HCT116 (cell line): Measurements from ENCODE around the gene WNK4. TPM values are rescaled to one million over a fixed set of nuclear protein-coding genes. Genes with fewer than 3 reads are reported as not detected.

Experiments used
- ATAC-seq: fragments of 200-7000 bp; cut with Tn5 transposase; 2 replicates; pipeline ENCODE4 v1.9.1; 2020; ENCODE audit warnings: mild to moderate bottlenecking, moderate library complexity
- BruUV-seq: library from RNA; stranded (reverse); fragments of 400-500 nt; replicated peaks from 2 replicates; lab custom pipeline; 2021; lab: Mats Ljungman, UMichigan
- CTCF ChIA-PET: fragments of 300-600 bp; sonication (Branson Sonifier 250); formaldehyde crosslinking; loops from one replicate; lab custom pipeline; 2021; ENCODE audit warnings: antibody characterized with exemption; lab: Charles Lee
- POLR2A ChIA-PET: fragments of 300-600, 350-600 bp; sonication (Branson Sonifier 250); formaldehyde crosslinking; loops from one replicate; lab custom pipeline; 2021; ENCODE audit warnings: antibody characterized with exemption; lab: Charles Lee
- RAD21 ChIA-PET, 2 experiments: fragments of 300-600 bp; sonication (Branson Sonifier 250); formaldehyde crosslinking; loops; one replicate each; lab custom pipeline; 2023; ENCODE audit warnings: low total read pairs in 2 of 2; ENCODE audit not compliant: uncharacterized antibody in 2 of 2, unreplicated experiment in 2 of 2, low non-redundant PET in 1 of 2; lab: Charles Lee
- DNase-seq: peaks from one replicate; pipeline ENCODE4 v3.0.0-alpha.2; 2010; ENCODE audit warnings: low read depth, low spot score
- H2AFZ ChIP-seq: fragments of 200-600 bp; shearing (Covaris generic), sonication (generic); 2 replicates; pipeline ENCODE4 v1.6.1; 2017; ENCODE audit warnings: low read depth, mixed run types, mixed read lengths, antibody characterized with exemption, low read length; ENCODE audit not compliant: poor library complexity, severe bottlenecking
- H3K27ac ChIP-seq: 2 replicates; pipeline ENCODE4 v1.5.1; 2012; ENCODE audit warnings: low read depth, low read length
- H3K27me3 ChIP-seq: fragments of 200-600 bp; sonication (generic); 2 replicates; pipeline ENCODE4 v1.6.1; 2016; ENCODE audit warnings: mixed run types, low read length, mixed read lengths; ENCODE audit not compliant: insufficient read depth
- H3K36me3 ChIP-seq, 2 experiments: fragments of 200-500 bp in 1 of 2; fragments of 200-600 bp in 1 of 2; sonication (Bioruptor generic) in 1 of 2; sonication (generic) in 1 of 2; 2 replicates each; pipeline versions ENCODE4 v1.5.1 to v1.6.1; 2014 to 2016; ENCODE audit warnings: low read length in 2 of 2, inconsistent platforms in 1 of 2, mixed read lengths in 1 of 2, mixed run types in 1 of 2; ENCODE audit not compliant: insufficient read depth in 2 of 2, control insufficient read depth in 1 of 2
- H3K4me1 ChIP-seq, 2 experiments: fragments of 200-600 bp in 1 of 2; sonication (generic) in 1 of 2; 2 replicates each; pipeline versions ENCODE4 v1.5.1 to v1.6.1; 2012 to 2017; ENCODE audit warnings: low read length in 2 of 2, inconsistent platforms in 1 of 2, mild to moderate bottlenecking in 1 of 2, mixed read lengths in 1 of 2, mixed run types in 1 of 2, moderate library complexity in 1 of 2; ENCODE audit not compliant: insufficient read depth in 2 of 2, control insufficient read depth in 1 of 2
- H3K4me2 ChIP-seq: fragments of 200-600 bp; sonication (generic); 2 replicates; pipeline ENCODE4 v1.6.1; 2017; ENCODE audit warnings: mixed run types, low read length, mixed read lengths
- H3K4me3 ChIP-seq, 2 experiments: fragments of 200-600 bp in 1 of 2; sonication (generic) in 1 of 2; replicated peaks in 1 of 2; 2 replicates each; pipeline ENCODE4 v1.5.1; 2011 to 2016; ENCODE audit warnings: low read length in 2 of 2, control low read depth in 1 of 2, low read depth in 1 of 2, mild to moderate bottlenecking in 1 of 2, mixed read lengths in 1 of 2, mixed run types in 1 of 2
- H3K79me2 ChIP-seq: fragments of 200-600 bp; sonication (generic); 2 replicates; pipeline ENCODE4 v1.6.1; 2017; ENCODE audit warnings: mild to moderate bottlenecking, mixed run types, low read length, moderate library complexity, mixed read lengths; ENCODE audit not compliant: insufficient read depth
- H3K9ac ChIP-seq: fragments of 200-600 bp; sonication (generic); 2 replicates; pipeline ENCODE4 v1.6.1; 2016; ENCODE audit warnings: low read length, mixed read lengths
- H3K9me2 ChIP-seq: fragments of 200-600 bp; sonication (generic), shearing (Covaris generic); 2 replicates; pipeline ENCODE4 v1.6.1; 2017; ENCODE audit warnings: mixed run types, mild to moderate bottlenecking, moderate library complexity; ENCODE audit not compliant: insufficient read depth
- H3K9me3 ChIP-seq, 2 experiments: fragments of 200-500 bp in 1 of 2; fragments of 200-600 bp in 1 of 2; sonication (Bioruptor generic) in 1 of 2; sonication (generic) in 1 of 2; 2 replicates each; pipeline ENCODE4 v1.6.1; 2014 to 2017; ENCODE audit warnings: low read length in 2 of 2, mixed read lengths in 2 of 2, inconsistent platforms in 1 of 2, low read depth in 1 of 2, mild to moderate bottlenecking in 1 of 2, mixed run types in 1 of 2, moderate library complexity in 1 of 2; ENCODE audit not compliant: control insufficient read depth in 1 of 2, insufficient read depth in 1 of 2
- H4K20me1 ChIP-seq: fragments of 200-600 bp; sonication (generic), shearing (Covaris generic); 2 replicates; pipeline ENCODE4 v1.6.1; 2017; ENCODE audit warnings: mixed run types, mild to moderate bottlenecking, moderate library complexity; ENCODE audit not compliant: insufficient read depth
- EGR1 ChIP-seq: IDR thresholded peaks from 2 replicates; pipeline ENCODE4 v1.6.1; 2012; ENCODE audit warnings: low read depth
- POLR2A ChIP-seq: IDR thresholded peaks from 2 replicates; pipeline ENCODE4 v1.7.0; 2011; ENCODE audit warnings: borderline replicate concordance; ENCODE audit not compliant: insufficient read depth, insufficient read length; ENCODE audit errors: extremely low read depth
- POLR2AphosphoS5 ChIP-seq: IDR thresholded peaks from 2 replicates; pipeline ENCODE4 v1.6.1; 2011; ENCODE audit warnings: mild to moderate bottlenecking, low read depth, low read length, moderate library complexity
- SP1 ChIP-seq: IDR thresholded peaks from 2 replicates; pipeline ENCODE4 v1.6.1; 2012; ENCODE audit warnings: low read depth
- SRF ChIP-seq: IDR thresholded peaks from 2 replicates; pipeline ENCODE4 v1.6.1; 2012; ENCODE audit warnings: low read depth
- TCF7L2 ChIP-seq: IDR thresholded peaks from 2 replicates; pipeline ENCODE4 v1.7.0; 2011; ENCODE audit warnings: borderline replicate concordance, inconsistent platforms; ENCODE audit not compliant: insufficient read depth, insufficient read length; ENCODE audit errors: extremely low read depth
- YY1 ChIP-seq: IDR thresholded peaks from 2 replicates; pipeline ENCODE4 v1.6.1; 2011; ENCODE audit warnings: low read length, low read depth, moderate library complexity, mild to moderate bottlenecking; ENCODE audit not compliant: insufficient replicate concordance; ENCODE audit errors: extremely low read depth
- ZNF274 ChIP-seq: fragments of 200-500 bp; sonication (Bioruptor generic); IDR thresholded peaks from 2 replicates; pipeline ENCODE4 v1.6.1; 2014; ENCODE audit warnings: mild to moderate bottlenecking, low read depth, low read length, inconsistent platforms
- intact Hi-C: fragments of 100-400 bp; cut with micrococcal nuclease; formaldehyde crosslinking; loops from 2 replicates; pipeline ENCODE4 v1.10.0; 2022
- total RNA-seq: library from RNA; stranded (reverse); gene quantifications from one replicate; pipeline ENCODE4 v1.2.1, GENCODE V29; 2021; ENCODE audit not compliant: unreplicated experiment
- TF ChIP-seq, protein P1 (sequence below): IDR thresholded peaks from 2 replicates; pipeline ENCODE4 v1.6.1; 2012
- TF ChIP-seq, protein P2 (sequence below), 3 experiments: fragments of 200-600 bp in 1 of 3; sonication (generic) in 1 of 3; IDR thresholded peaks in 2 of 3; conservative IDR thresholded peaks in 1 of 3; 2 replicates each; pipeline ENCODE4 v1.5.1; 2012 to 2017; ENCODE audit warnings: low read depth in 2 of 3, low read length in 2 of 3, antibody characterized with exemption in 1 of 3, borderline replicate concordance in 1 of 3, control low read depth in 1 of 3, mild to moderate bottlenecking in 1 of 3, mixed read lengths in 1 of 3, mixed run types in 1 of 3, moderate library complexity in 1 of 3; ENCODE audit not compliant: insufficient read depth in 1 of 3
- TF ChIP-seq, protein P3 (sequence below): IDR thresholded peaks from 2 replicates; pipeline ENCODE4 v1.6.1; 2011; ENCODE audit warnings: mild to moderate bottlenecking, low read length, moderate library complexity; ENCODE audit not compliant: insufficient replicate concordance; ENCODE audit errors: extremely low read depth

WNK4 gene
- total RNA-seq, 1 experiment from 2014 or later: 4.5 TPM

DNA sequence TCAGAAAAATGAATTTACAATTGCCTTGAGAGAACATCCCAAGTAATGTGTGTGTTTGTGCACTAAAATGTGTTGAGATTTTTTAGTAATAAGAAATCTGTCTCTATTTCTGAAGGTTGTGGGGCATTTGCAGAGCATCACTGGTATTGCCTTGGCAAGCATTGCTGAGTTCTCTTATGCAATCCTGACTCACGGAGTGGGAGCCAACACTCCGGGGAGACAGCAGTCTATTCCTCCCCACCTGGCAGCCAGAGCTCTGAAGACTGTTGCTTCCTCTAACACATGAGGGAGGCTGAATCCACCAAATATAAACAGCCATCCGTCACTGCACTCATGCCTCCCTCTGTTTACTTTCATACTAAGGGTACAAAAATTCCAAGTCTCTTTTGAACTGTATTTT lies 28.8 kb downstream of the WNK4 start:
- DNase-seq (no peak), ATAC-seq (no peak)
- Histone ChIP-seq H2AFZ (no peak overlapping the region), H3K4me2 (no peak overlapping the region), H3K36me3 (peaks cover 20 to 21% of the 10 kb centered on the region in 2 experiments), H3K27me3 (no peaks in the 10 kb centered on the region), H3K4me3 (no peak overlapping the region), H4K20me1 (no peaks in the 10 kb centered on the region), H3K4me1 (no peaks in the 10 kb centered on the region), H3K9me2 (no peaks in the 10 kb centered on the region), H3K79me2 (no peaks in the 10 kb centered on the region), H3K9ac (no peak overlapping the region), H3K9me3 (no peaks in the 10 kb centered on the region), H3K27ac (no peak overlapping the region)
- ChIA-PET RAD21 (no interaction called here), POLR2A (no interaction called here), CTCF (no interaction called here)
- no peak for TF ChIP-seq ZNF274
- TF ChIP-seq, protein P1, sequence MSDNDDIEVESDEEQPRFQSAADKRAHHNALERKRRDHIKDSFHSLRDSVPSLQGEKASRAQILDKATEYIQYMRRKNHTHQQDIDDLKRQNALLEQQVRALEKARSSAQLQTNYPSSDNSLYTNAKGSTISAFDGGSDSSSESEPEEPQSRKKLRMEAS: no peak
- no peak for TF ChIP-seq POLR2AphosphoS5
- TF ChIP-seq, protein P2, sequence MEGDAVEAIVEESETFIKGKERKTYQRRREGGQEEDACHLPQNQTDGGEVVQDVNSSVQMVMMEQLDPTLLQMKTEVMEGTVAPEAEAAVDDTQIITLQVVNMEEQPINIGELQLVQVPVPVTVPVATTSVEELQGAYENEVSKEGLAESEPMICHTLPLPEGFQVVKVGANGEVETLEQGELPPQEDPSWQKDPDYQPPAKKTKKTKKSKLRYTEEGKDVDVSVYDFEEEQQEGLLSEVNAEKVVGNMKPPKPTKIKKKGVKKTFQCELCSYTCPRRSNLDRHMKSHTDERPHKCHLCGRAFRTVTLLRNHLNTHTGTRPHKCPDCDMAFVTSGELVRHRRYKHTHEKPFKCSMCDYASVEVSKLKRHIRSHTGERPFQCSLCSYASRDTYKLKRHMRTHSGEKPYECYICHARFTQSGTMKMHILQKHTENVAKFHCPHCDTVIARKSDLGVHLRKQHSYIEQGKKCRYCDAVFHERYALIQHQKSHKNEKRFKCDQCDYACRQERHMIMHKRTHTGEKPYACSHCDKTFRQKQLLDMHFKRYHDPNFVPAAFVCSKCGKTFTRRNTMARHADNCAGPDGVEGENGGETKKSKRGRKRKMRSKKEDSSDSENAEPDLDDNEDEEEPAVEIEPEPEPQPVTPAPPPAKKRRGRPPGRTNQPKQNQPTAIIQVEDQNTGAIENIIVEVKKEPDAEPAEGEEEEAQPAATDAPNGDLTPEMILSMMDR (IDR thresholded peaks at IDR 0.05 in 2 of 3, conservative IDR thresholded peaks at IDR 0.05 in 1 of 3; ENCODE audit: borderline replicate concordance in 1 of 3, insufficient read depth in 1 of 3, low read depth in 2 of 3, low read length in 2 of 3): no peak
- no peak for TF ChIP-seq SP1
- TF ChIP-seq, protein P3, sequence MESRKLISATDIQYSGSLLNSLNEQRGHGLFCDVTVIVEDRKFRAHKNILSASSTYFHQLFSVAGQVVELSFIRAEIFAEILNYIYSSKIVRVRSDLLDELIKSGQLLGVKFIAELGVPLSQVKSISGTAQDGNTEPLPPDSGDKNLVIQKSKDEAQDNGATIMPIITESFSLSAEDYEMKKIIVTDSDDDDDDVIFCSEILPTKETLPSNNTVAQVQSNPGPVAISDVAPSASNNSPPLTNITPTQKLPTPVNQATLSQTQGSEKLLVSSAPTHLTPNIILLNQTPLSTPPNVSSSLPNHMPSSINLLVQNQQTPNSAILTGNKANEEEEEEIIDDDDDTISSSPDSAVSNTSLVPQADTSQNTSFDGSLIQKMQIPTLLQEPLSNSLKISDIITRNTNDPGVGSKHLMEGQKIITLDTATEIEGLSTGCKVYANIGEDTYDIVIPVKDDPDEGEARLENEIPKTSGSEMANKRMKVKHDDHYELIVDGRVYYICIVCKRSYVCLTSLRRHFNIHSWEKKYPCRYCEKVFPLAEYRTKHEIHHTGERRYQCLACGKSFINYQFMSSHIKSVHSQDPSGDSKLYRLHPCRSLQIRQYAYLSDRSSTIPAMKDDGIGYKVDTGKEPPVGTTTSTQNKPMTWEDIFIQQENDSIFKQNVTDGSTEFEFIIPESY: no peak
- no peak for TF ChIP-seq TCF7L2
- no peak for TF ChIP-seq SRF
- no peak for TF ChIP-seq YY1
- TF ChIP-seq EGR1: no peak
- no peak for TF ChIP-seq POLR2A
- intact Hi-C loops: no loop called here
- BruUV-seq: no TSS peak
